Skin of body (tissue), 2 donors: ENCODE data around the gene ADAM33. TPM values are rescaled to one million over a fixed set of nuclear protein-coding genes. Genes with fewer than 3 reads are reported as not detected.

Experiments used
- DNase-seq: peaks from one replicate; lab custom pipeline; 2025; lab: John Stamatoyannopoulos, UW
- total RNA-seq: library from RNA; depleted of rRNA; stranded (reverse); fragments of >200 nt; gene quantifications from one replicate; pipeline ENCODE4 v1.2.3, GENCODE V29; 2014

ADAM33 gene
- total RNA-seq, 1 donor from 2014 or later: 53.2 TPM

- DNase-seq: no peak
These were observed 14.3 kb downstream of the ADAM33 start for GRCh38 chr20:3667434-3668037.

GRCh38 chr20:3663858-3664257, 18.0 kb downstream of the ADAM33 start:
- no peak for DNase-seq

- no peak for DNase-seq
These were observed 18.6 kb downstream of the ADAM33 start, which contains the start of gene GFRA4 for GRCh38 chr20:3663031-3663701. Gene GFRA4 (minus strand): TSS chr20:3663399. CDS start chr20:3663399, 0 bp downstream.

- DNase-seq: no peak
These were observed 19.8 kb downstream of the ADAM33 start for GRCh38 chr20:3661814-3662665.

GRCh38 chr20:3661060-3661813, 20.6 kb downstream of the ADAM33 start:
- DNase-seq: no peak

GRCh38 chr20:3660262-3661059, 21.3 kb downstream of the ADAM33 start:
- DNase-seq: no peak

- no peak for DNase-seq
These were observed 22.1 kb downstream of the ADAM33 start for GRCh38 chr20:3659492-3660261.

- DNase-seq: no peak
These were observed 22.9 kb downstream of the ADAM33 start for GRCh38 chr20:3658716-3659491.

GRCh38 chr20:3658019-3658715, 23.6 kb downstream of the ADAM33 start:
- DNase-seq: no peak

GRCh38 chr20:3655131-3655405, 26.7 kb downstream of the ADAM33 start:
- DNase-seq: no peak

- no peak for DNase-seq
These were observed 27.3 kb downstream of the ADAM33 start for GRCh38 chr20:3654326-3655130.

GRCh38 chr20:3653921-3654320, 27.9 kb downstream of the ADAM33 start:
- DNase-seq: no peak

GRCh38 chr20:3652676-3653596, 28.9 kb downstream of the ADAM33 start:
- no peak for DNase-seq

- no peak for DNase-seq
These were observed 29.6 kb downstream of the ADAM33 start for GRCh38 chr20:3652221-3652620.

- no peak for DNase-seq
These were observed 30.4 kb downstream of the ADAM33 start for GRCh38 chr20:3651204-3651962.

GRCh38 chr20:3648951-3649350, 32.9 kb downstream of the ADAM33 start:
- DNase-seq: no peak
